Measurements from ENCODE around the gene TMOD3. TPM values are rescaled to one million over a fixed set of nuclear protein-coding genes. Genes with fewer than 3 reads are reported as not detected.

Gene TMOD3
- total and polyA plus RNA-seq, 2 experiments from 2014 or later: 27.2 to 38.3 TPM

DNA sequence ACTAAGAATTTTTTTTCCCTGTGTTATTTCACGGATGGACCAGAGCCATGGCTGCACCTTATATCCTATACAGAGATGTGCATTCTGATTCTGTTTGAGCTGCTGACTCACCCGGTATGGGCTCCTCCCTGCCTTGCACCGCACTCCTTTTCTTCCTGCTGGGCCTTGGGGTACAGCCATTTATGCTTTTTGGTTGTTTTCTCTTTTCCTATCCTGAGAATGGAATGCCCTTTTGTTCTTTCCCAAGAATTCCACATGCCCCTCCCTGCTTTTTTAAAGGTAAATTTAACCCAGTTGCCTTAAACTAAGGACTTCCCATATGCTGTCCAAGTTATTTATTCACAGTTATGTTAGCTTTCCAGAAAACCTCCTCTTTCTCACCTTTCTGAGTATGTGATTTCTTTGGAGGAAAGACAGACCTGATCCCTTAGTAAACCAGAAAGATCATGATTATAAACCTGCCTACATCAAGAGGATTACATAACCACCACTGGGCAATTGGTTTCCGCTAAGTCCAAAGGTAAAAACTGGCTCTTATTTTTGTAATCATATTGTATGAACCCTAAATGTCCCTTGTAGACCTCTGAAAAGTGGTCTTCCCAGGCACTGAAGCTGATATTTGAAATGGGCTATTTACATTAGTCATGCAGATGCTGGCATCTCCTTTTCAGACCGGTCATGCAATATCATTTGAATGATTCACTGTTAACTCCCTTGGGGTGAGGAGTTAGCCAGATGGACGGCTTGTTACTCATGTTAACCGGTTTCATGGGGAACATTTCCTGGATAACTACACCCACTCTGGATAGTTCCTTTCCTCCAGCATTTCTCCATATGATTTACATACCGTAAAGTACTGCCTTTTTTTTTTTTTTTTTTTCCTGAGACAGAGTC, 45.5 kb downstream of the TMOD3 start:
- Histone ChIP-seq H3K4me3 (no peak overlapping the region), H3K9me2 (replicated peaks; ENCODE audit: insufficient read depth) (no peaks in the 10 kb centered on the region), H4K20me1 (ENCODE audit: insufficient read depth, poor library complexity, severe bottlenecking) (no peaks in the 10 kb centered on the region), H3K79me2 (peaks cover 8% of the 10 kb centered on the region), H3K9me3 (ENCODE audit: low read depth) (no peaks in the 10 kb centered on the region), H3K4me2 (peak overlapping the region; percentile 8), H3K36me3 (replicated peaks; ENCODE audit: insufficient read depth, low read depth) (no peaks in the 10 kb centered on the region), H2AFZ (no peak overlapping the region), H3K4me1 (ENCODE audit: insufficient read depth) (peaks cover 12% of the 10 kb centered on the region), H3K27ac (peak overlapping the region; percentile 65), H3K27me3 (no peaks in the 10 kb centered on the region)
- TF ChIP-seq EZH2phosphoT487 (IDR thresholded peaks at IDR 0.05; ENCODE audit: low read depth, severe bottlenecking, unreplicated experiment) (no peak), EZH2 (IDR thresholded peaks at IDR 0.05; ENCODE audit: borderline replicate concordance) (no peak)
- TF ChIP-seq, protein P1, sequence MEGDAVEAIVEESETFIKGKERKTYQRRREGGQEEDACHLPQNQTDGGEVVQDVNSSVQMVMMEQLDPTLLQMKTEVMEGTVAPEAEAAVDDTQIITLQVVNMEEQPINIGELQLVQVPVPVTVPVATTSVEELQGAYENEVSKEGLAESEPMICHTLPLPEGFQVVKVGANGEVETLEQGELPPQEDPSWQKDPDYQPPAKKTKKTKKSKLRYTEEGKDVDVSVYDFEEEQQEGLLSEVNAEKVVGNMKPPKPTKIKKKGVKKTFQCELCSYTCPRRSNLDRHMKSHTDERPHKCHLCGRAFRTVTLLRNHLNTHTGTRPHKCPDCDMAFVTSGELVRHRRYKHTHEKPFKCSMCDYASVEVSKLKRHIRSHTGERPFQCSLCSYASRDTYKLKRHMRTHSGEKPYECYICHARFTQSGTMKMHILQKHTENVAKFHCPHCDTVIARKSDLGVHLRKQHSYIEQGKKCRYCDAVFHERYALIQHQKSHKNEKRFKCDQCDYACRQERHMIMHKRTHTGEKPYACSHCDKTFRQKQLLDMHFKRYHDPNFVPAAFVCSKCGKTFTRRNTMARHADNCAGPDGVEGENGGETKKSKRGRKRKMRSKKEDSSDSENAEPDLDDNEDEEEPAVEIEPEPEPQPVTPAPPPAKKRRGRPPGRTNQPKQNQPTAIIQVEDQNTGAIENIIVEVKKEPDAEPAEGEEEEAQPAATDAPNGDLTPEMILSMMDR (IDR thresholded peaks at IDR 0.05; ENCODE audit: poor library complexity): no peak
- peak; percentile 71 for DNase-seq (ENCODE audit: low spot score)
- 59% methylated on average over 8 of the region's 8 CpGs for WGBS (ENCODE audit: low lambda C conversion rate, missing lambda C conversion rate)

DNA sequence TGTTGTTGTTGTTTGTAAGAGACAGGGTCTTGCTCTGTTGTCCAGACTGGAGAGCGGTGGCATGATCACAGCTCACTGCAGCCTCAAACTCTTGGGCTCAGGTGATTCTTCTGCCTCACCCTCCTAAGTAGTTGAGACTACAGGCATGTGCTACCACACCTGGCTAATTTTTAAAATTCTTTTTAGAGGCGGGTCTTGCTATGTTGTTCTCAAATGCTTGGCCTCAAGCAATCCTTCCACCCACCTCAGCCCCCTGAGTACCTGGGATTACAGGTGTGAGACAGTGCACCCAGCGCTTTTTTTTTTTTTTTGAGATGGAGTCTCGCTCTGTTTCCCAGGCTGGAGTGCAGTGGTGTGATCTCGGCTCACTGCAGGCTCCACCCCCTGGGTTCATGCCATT, 46.7 kb downstream of the TMOD3 start:
- Histone ChIP-seq H3K9me3 (ENCODE audit: low read depth) (no peaks in the 10 kb centered on the region), H3K9me2 (replicated peaks; ENCODE audit: insufficient read depth) (no peaks in the 10 kb centered on the region), H3K36me3 (replicated peaks; ENCODE audit: insufficient read depth, low read depth) (no peaks in the 10 kb centered on the region), H3K27ac (peak overlapping the region; percentile 65), H2AFZ (no peak overlapping the region), H3K27me3 (no peaks in the 10 kb centered on the region), H3K79me2 (peaks cover 18% of the 10 kb centered on the region), H3K4me2 (no peak overlapping the region), H3K4me3 (no peak overlapping the region), H4K20me1 (ENCODE audit: insufficient read depth, poor library complexity, severe bottlenecking) (no peaks in the 10 kb centered on the region), H3K4me1 (ENCODE audit: insufficient read depth) (peaks cover 12% of the 10 kb centered on the region)
- DNase-seq (ENCODE audit: low spot score): no peak
- TF ChIP-seq EZH2phosphoT487 (IDR thresholded peaks at IDR 0.05; ENCODE audit: low read depth, severe bottlenecking, unreplicated experiment): no peak
- TF ChIP-seq, protein P1 (IDR thresholded peaks at IDR 0.05; ENCODE audit: poor library complexity): no peak
- no peak for TF ChIP-seq EZH2 (IDR thresholded peaks at IDR 0.05; ENCODE audit: borderline replicate concordance)
- 95% methylated on average over 5 of the region's 5 CpGs for WGBS (ENCODE audit: low lambda C conversion rate, missing lambda C conversion rate)

DNA sequence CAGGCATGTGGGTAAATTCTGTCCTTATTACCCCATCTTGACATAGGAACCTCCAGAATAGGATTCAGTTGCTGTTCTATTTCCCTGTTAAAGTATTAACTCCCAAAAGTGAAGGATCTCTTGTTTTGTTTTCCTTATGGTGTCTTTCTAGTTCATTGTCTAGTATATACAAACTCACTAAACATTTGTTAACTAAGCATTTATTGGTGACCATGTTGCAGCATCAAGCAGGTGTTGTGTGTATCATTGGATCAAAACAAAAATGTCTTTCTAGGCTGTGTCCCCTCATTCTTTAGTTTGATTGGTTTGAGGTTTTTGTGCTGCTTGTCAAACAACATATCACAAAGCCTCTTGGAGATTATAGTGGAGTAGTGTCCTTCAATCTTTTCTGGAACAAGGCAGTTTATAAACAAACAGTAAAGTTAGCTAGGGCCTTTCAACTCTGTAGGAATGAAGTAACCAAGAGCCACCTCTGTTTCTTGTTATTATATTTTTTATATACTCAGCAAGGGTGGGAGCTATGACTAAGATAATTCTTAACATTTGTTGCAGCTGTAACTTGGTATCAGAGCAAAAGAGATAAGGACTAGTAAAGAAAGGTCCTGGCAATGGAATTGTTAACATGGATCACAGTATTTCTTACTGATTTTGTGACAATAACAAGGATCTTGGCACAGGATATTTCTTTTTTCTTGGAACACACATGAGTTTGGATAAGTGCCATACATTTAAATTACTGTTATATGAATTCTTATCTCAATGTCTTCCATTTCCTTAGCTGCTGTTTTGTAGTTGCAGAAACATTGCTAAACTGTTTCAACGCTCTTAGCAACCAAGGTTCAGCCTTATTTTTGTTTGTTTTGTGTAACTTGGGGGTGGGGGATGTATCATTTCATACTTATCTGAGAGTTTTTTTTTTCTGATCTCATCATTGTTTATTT, 49.3 kb downstream of the TMOD3 start:
- Histone ChIP-seq H3K79me2 (peaks cover 37% of the 10 kb centered on the region), H3K4me2 (no peak overlapping the region), H3K27me3 (no peaks in the 10 kb centered on the region), H4K20me1 (ENCODE audit: insufficient read depth, poor library complexity, severe bottlenecking) (peaks cover 7% of the 10 kb centered on the region), H3K27ac (peak overlapping the region; percentile 55), H3K36me3 (replicated peaks; ENCODE audit: insufficient read depth, low read depth) (no peaks in the 10 kb centered on the region), H2AFZ (no peak overlapping the region), H3K9me2 (replicated peaks; ENCODE audit: insufficient read depth) (no peaks in the 10 kb centered on the region), H3K9me3 (ENCODE audit: low read depth) (no peaks in the 10 kb centered on the region), H3K4me1 (ENCODE audit: insufficient read depth) (peaks cover 12% of the 10 kb centered on the region), H3K4me3 (no peak overlapping the region)
- peak; percentile 39 for DNase-seq (ENCODE audit: low spot score)
- TF ChIP-seq EZH2phosphoT487 (IDR thresholded peaks at IDR 0.05; ENCODE audit: low read depth, severe bottlenecking, unreplicated experiment) (no peak), EZH2 (IDR thresholded peaks at IDR 0.05; ENCODE audit: borderline replicate concordance) (no peak)
- TF ChIP-seq, protein P1 (IDR thresholded peaks at IDR 0.05; ENCODE audit: poor library complexity): no peak
- WGBS (ENCODE audit: low lambda C conversion rate, missing lambda C conversion rate): 56% methylated on average over 1 of the region's 1 CpG
